Measurements from ENCODE around the gene SPANXN2.
"Not testable (repeated sequence)": the region's sequence is repeated elsewhere in the genome, so short reads cannot be mapped to it uniquely, and the experiment has no call there.

Gene SPANXN2

GRCh38 chrX:143720652-143721051 lies at the start of gene SPANXN2:
Gene SPANXN2 (minus strand): TSS chrX:143720752. CDS start chrX:143720668, 84 bp downstream.
- DNase-seq = not testable (repeated sequence)

- no peak for DNase-seq
Measured at GRCh38 chrX:143768976-143769375, 48.4 kb upstream of the SPANXN2 start.

- DNase-seq = not testable (repeated sequence)
Measured at GRCh38 chrX:143767789-143768188, 47.2 kb upstream of the SPANXN2 start.

- DNase-seq = no peak
Measured at GRCh38 chrX:143757887-143758286, 37.3 kb upstream of the SPANXN2 start.

GRCh38 chrX:143757375-143757774 lies 36.8 kb upstream of the SPANXN2 start:
- no peak for DNase-seq

GRCh38 chrX:143754183-143754582 lies 33.6 kb upstream of the SPANXN2 start:
- DNase-seq = no peak

- DNase-seq = no peak
Measured at GRCh38 chrX:143733866-143734265, 13.3 kb upstream of the SPANXN2 start.

GRCh38 chrX:143726296-143726695 lies 5.7 kb upstream of the SPANXN2 start:
- DNase-seq = no peak

GRCh38 chrX:143701460-143701859 lies 19.1 kb downstream of the SPANXN2 start:
- DNase-seq = no peak

- no peak for DNase-seq
Measured at GRCh38 chrX:143694885-143695284, 25.7 kb downstream of the SPANXN2 start.

GRCh38 chrX:143683486-143683885 lies 37.1 kb downstream of the SPANXN2 start:
- no peak for DNase-seq

GRCh38 chrX:143674926-143675325 lies 45.6 kb downstream of the SPANXN2 start:
- no peak for DNase-seq

GRCh38 chrX:143669395-143669794 lies 51.2 kb downstream of the SPANXN2 start:
- no peak for DNase-seq

- DNase-seq = no peak
Measured at GRCh38 chrX:143664302-143664701, 56.2 kb downstream of the SPANXN2 start.

- no peak for DNase-seq
Measured at GRCh38 chrX:143663755-143664154, 56.8 kb downstream of the SPANXN2 start.

Measured in stimulated activated CD4-positive, alpha-beta T cell treated with anti-CD3 and anti-CD28 coated beads, Interleukin-2, amount 100 ng/mL, for 24 hours (primary cell).